NCI-H146 treated with DMSO at 0.1 percent for 48 hours (cell line): ENCODE results near the gene MPV17L2.
"Not testable (repeated sequence)": the region's sequence is repeated elsewhere in the genome, so short reads cannot be mapped to it uniquely, and the experiment has no call there.

Source experiments
- DNase-seq: peaks from one replicate; lab custom pipeline; 2025; ENCODE audit not compliant: unreplicated experiment; lab: John Stamatoyannopoulos, UW

The MPV17L2 gene

GRCh38 chr19:18190278-18190677 lies 2.7 kb upstream of the MPV17L2 start:
- DNase-seq = no peak

DNA sequence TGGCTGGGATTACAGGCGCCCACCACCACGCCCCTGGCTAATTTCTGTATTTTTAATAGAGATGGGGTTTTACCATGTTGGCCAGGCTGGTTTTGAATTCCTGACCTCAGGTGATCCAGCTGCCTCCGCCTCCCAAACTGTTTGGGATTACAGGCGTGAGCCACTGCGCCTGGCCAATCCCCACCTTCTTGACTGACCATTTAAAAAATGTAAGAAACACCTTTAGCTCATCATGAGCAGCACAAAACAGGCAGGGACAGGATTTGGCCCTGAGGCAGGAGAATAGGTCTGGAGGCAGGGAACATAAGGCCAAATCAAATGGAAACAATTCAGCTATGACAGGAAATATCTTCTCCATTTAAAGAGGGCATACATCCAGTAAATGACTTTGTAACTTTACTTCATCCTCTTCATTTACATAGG lies 1.4 kb upstream of the MPV17L2 start:
- DNase-seq = no peak

- DNase-seq = no peak
These were observed 566 bp downstream of the MPV17L2 start for GRCh38 chr19:18193388-18194180.

DNA sequence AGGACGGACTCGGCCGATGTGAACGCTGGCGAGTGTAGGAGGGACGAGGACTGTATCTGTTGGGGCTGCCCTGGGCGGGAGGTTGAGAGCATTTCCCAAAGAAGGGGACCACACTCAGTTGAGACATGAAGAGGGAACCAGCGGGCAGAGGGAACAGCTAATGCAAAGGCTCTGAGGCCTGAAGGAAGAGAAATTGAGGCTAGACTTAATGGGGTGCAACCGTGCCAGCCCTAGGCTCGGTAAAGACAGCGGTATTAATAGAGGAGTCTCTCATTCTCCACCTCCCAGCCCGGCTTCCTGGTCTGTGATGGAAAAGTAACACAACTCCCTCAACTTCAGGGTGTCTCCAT lies 1.1 kb downstream of the MPV17L2 start:
- DNase-seq = no peak

- DNase-seq = no peak
These were observed 1.7 kb downstream of the MPV17L2 start for GRCh38 chr19:18194554-18195238.

- no peak for DNase-seq
These were observed 3.5 kb downstream of the MPV17L2 start for GRCh38 chr19:18196511-18196845.

DNA sequence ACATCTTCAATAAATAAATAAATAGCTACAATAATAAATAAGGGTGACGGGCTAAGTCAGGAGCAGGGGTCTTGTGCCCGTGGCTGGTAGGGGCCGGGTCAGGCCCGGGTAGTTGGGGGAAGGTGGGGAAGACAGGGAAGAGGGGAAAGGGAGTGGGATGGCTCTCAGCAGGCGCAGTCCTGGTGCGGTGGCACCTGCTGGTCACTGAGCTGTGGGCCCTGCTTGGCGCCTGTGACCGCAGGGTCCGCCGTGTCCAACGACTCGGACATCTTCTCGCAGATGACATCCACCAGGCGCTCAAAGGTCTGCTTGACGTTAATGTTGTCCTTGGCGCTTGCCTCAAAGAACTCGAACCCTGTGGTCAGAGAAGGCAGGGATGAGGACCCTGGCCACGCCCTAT lies 4.3 kb downstream of the MPV17L2 start:
- no peak for DNase-seq

DNA sequence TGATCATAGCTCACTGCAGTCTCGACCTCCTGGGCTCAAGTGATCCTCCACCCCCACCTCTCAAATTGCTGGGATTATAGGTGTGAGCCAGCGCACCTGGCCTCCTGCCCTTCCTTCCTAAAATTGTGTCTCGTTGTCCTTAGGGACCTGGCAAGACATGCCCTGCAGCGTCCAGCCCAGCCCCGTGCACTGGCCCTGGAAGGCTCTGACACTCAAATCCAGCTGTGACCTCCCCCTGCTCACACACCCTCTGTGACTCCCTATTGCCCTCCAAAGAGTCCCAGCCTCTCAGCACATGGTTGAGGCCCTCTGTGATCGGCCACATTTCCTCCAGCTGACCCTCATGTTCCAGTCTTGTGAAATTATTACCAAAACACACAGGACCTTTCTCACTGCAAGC lies 4.9 kb downstream of the MPV17L2 start:
- DNase-seq = no peak

DNA sequence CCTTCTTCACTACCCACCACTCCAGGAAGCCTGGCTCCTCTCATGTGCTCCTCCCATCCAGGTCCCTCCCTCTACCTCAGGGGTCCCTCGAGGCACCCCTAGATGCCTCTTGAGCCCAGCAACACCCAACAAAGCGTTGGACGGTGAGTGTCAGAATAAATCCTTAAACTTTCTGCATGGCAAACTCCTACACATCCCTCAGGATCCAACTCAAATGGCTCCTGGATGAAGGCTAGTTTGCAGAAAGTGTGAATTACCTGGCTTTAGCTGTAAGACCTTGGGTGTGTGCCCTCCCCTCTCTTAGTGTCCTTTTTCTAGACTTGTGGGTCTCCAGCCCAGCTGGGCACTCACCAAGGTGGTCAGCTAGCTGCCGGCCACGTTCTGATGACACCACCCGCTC lies 5.4 kb downstream of the MPV17L2 start:
- DNase-seq = no peak

DNA sequence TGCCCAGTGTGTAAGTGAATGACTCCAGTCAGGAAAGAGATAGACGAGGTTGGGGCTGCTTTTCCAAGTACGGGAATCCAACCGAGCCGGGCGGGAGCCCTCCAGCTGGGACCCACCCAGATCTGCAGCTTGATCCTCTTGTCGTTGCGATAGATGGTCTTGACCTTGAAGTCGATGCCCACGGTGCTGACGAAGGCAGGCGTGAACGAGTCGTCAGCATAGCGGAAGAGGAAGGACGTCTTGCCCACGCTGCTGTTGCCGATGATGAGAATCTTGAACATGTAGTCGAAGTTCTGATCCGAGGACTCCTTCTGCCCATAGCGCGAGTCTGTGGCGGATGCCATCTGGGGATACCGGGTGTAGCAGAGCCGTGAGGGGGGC lies 9.4 kb downstream of the MPV17L2 start:
- DNase-seq = no peak

DNA sequence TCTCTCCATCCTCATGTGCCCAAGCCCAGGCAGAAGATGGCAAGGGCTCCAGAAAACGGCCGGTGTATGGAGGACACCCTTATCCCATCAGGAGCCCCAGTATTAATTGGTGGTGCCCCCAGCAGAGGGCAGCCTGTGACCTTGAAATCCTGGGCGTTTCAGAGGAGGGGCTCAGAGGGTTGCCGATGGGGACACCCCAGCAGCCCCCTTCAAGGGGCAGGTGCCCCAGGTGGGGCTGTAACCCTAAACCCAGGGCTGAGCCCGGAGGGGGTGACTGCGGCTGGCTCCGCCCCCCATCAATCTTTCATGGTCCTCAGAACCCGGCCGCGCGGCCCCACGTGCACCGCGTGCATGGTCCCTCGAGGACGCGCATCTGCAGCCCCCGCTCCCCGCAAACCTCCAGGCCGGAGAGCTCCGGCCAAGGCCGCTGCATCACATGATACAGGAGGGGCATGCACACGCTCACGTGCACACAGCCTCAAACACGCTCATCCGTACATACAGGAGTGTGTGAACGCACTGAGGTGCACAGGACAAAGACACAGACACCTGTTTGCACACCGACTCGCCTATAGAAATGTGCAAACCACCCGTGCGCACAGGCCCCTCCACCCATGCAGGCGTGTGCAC lies 9.9 kb downstream of the MPV17L2 start:
- DNase-seq = no peak

DNA sequence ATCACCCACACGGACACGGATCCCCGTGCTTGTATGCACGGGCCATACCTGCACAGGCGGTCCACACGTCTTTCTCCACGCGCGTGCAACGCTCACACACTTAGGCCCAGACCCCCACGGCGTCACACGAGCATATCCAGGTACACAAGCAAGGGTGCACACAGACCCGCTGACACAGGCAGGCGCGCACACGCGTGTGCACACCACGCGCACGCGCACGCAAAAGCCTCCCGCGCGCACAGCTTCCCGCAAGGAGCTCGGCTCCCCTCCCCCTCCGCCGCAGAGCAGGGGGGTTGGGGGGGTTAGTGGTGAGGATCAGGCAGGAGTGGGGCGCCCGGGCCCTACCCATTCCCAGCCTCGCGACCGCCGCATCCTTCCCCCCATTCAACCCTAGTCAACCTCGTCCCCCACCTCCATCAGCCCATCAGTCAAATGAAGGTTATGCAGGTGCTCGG lies 10.4 kb downstream of the MPV17L2 start:
- no peak for DNase-seq

- DNase-seq = peak; percentile 99
These were observed 10.9 kb downstream of the MPV17L2 start, which contains the start of gene RAB3A for GRCh38 chr19:18203863-18204393. TSS of gene RAB3A (minus strand) at chr19:18204042. CDS start at chr19:18202740, 1,302 bp downstream.

- no peak for DNase-seq
These were observed 11.6 kb downstream of the MPV17L2 start for GRCh38 chr19:18204394-18205199.

DNA sequence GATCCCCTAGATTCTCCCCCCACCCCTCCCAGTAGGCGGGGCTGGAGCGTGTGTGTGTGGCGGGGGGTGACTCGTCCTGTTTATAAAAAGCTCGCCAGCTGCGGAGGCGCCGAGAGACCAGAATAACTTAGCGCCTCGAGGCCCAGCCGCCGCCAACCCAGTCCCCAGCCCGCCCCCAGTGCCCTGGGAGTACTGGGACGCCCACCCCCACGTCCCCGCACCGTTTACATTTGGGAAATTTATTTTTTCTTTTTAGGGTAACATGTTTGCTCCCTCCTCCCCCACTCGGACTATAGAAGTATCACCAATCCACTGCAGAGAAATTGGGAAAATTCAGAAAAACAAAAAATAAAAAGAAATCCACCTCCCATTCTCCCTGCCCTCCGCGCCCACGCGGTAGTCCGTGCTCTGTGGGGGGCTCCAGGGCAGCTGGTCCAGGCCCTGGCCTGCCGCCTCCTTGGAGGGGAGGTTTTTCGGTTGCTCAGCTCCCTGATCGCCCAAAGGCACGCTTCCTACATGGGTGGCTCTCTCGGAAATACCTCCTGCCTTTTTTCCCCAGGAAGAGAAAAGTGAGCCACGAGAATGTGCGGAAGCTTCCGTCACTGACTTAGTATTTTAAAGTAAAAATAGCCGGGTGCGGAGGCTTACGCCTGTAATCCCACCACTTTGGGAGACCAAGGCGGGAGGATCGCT lies 12.3 kb downstream of the MPV17L2 start:
- DNase-seq = peak; percentile 46

- no peak for DNase-seq
These were observed 13.0 kb downstream of the MPV17L2 start for GRCh38 chr19:18206018-18206417.

- no peak for DNase-seq
These were observed 15.3 kb downstream of the MPV17L2 start for GRCh38 chr19:18208098-18208951.

GRCh38 chr19:18209912-18210311 lies 16.9 kb downstream of the MPV17L2 start:
- not testable (repeated sequence) for DNase-seq

DNA sequence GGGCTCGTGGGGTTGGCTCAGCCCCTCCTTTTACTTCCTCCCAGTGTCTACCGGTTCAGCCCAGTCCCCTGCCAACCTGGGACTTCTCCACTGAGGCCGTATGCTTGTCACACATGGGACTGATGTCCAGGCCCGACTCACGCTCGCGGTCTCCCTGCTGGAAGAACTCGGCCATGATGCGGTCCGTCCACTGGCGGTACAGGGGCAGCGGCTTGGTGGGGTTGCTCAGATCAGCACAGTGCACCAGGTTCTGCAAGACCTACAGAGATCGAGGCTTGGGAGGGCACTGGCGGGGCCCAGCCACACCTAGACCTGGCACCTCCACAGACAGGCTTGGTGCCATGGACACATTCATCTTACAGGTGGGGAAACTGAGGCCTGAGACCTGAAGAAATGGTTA lies 18.7 kb downstream of the MPV17L2 start:
- DNase-seq = no peak
